Fibroblast of pulmonary artery (primary cell): Measurements from ENCODE around the gene KRT82.

Experiments used
- DNase-seq: peaks from one replicate; pipeline ENCODE4 v3.0.0-alpha.2; 2010; ENCODE audit warnings: low read depth
- H3K4me3 ChIP-seq: replicated peaks from 2 replicates; pipeline ENCODE4 v1.5.1; 2011; ENCODE audit warnings: low read depth, mild to moderate bottlenecking, control low read depth, low read length, moderate library complexity
- CTCF ChIP-seq: IDR thresholded peaks from 2 replicates; pipeline ENCODE4 v1.5.1; 2011; ENCODE audit warnings: mild to moderate bottlenecking, control low read depth, low read length, inconsistent platforms; ENCODE audit errors: missing control alignments

Gene KRT82

DNA sequence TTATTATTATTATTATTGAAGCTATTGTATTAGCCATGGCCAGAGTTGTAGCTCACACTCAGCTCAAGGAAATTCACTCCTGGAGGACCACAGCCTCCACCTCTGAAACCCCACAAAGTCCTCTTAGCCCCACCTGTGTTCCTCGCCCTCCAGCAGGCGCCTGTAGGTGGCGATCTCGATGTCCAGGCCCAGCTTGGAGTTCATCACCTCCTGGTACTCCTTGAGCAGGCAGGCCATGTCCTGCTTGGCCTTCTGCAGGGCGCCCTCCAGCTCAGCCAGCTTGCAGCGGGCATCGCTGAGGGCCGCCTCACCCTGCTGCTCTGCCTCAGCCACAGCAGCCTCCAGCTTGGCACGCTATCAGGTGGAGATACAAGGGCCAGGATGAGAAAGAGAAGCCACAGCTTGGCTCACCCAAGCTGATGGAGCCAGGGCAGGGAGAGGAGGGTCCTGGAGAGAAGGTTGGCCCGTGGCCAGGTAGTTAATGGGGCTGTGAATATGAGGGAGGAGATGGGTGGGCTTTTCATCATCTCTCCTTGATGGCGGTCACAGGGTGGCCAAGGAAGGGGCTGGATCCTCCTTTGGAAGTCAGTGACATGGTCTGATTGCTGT, 43.9 kb downstream of the KRT82 start:
- no peak overlapping the region for H3K4me3 ChIP-seq
- DNase-seq = no peak
- TF ChIP-seq CTCF = peak; percentile 29

GRCh38 chr12:52361553-52361952, 44.6 kb downstream of the KRT82 start:
- no peak overlapping the region for H3K4me3 ChIP-seq
- no peak for TF ChIP-seq CTCF
- DNase-seq = no peak

- H3K4me3 ChIP-seq = no peak overlapping the region
- DNase-seq = no peak
- TF ChIP-seq CTCF = no peak
Observed at GRCh38 chr12:52360663-52361271, 45.4 kb downstream of the KRT82 start.

GRCh38 chr12:52360106-52360662, 46.0 kb downstream of the KRT82 start:
- no peak overlapping the region for H3K4me3 ChIP-seq
- DNase-seq = no peak
- TF ChIP-seq CTCF = no peak

GRCh38 chr12:52359621-52360061, 46.5 kb downstream of the KRT82 start:
- TF ChIP-seq CTCF = no peak
- DNase-seq = no peak
- no peak overlapping the region for H3K4me3 ChIP-seq

DNA sequence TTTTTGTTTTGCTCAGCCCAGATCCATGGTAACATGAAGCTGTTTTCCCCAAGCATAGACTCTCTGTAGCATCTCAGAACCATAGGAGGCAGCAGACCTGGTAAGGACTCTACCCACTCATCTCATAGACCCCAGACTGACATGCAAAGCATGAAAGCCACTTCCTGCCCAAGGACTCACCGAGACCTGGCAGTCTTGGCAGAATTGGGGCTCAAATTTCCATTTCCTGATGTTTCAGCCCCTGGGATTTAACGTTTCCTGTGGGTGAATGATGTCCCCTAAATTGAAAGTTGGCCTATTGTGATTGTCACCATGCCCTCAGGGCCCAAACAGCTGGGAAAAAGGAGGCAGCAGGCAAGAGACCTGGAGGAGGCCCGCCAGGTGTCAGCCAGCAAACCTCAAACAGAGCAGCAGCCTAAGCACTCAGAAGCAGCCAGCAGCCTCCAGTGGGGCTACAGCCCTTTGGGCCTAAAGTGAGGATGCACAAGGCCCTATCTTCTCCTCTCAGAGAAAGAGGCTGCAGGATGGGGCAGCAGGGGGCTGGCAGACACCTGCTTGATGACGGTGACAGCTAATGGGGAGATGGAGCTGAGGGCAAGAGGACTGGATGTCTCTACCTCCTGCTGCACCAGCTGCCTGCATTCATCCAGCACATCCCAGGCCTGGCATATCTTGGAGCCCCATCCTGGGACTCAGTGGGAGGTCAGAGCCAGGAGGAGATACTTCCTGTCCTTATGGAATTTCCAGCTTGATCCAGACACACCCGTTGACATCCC, 47.4 kb downstream of the KRT82 start:
- H3K4me3 ChIP-seq = no peak overlapping the region
- TF ChIP-seq CTCF = no peak
- no peak for DNase-seq
